DOHH2 (cell line): ENCODE data around the gene ICAM1.
A peak's percentile ranks its signal among the peaks of the same experiment; 100 is the strongest.

Source experiments
- CTCF ChIP-seq: fragments of 200-600 bp; sonication (generic); IDR thresholded peaks from one replicate; pipeline ENCODE4 v1.5.1; 2014; ENCODE audit warnings: antibody characterized with exemption, mild to moderate bottlenecking, low read depth, low read length; ENCODE audit not compliant: poor library complexity, severe bottlenecking
- EZH2phosphoT487 ChIP-seq: fragments of 200-600 bp; sonication (generic); IDR thresholded peaks from 2 replicates; pipeline ENCODE4 v1.6.1; 2017; ENCODE audit warnings: borderline replicate concordance, mild to moderate bottlenecking, antibody characterized with exemption, low read length, moderate library complexity, mixed read lengths

- TF ChIP-seq CTCF (peak; percentile 31), EZH2phosphoT487 (no peak)
Measured at GRCh38 chr19:10334588-10335351, 63.9 kb downstream of the ICAM1 start.
